Endothelial cell of umbilical vein (primary cell): ENCODE measurements around the gene DGKB. TPM values are rescaled to one million over a fixed set of nuclear protein-coding genes. Genes with fewer than 3 reads are reported as not detected.

Source experiments
- BruUV-seq: library from RNA; stranded (reverse); fragments of 400-500 nt; replicated peaks from 2 replicates; lab custom pipeline; 2021; lab: Mats Ljungman, UMichigan
- CTCF ChIA-PET: fragments of 300-600, 350-600 bp; sonication (Branson Sonifier 250); formaldehyde crosslinking; loops from one replicate; lab custom pipeline; 2021; ENCODE audit warnings: antibody characterized with exemption, inconsistent platforms; lab: Charles Lee
- POLR2A ChIA-PET: fragments of 300-600, 350-600 bp; sonication (Branson Sonifier 250); formaldehyde crosslinking; loops from one replicate; lab custom pipeline; 2021; ENCODE audit warnings: antibody characterized with exemption, inconsistent platforms; lab: Charles Lee
- DNase-seq: peaks from one replicate; pipeline ENCODE4 v3.0.0-alpha.2; 2011; ENCODE audit warnings: low read depth, low spot score
- FAIRE-seq: peaks from 2 replicates; lab custom pipeline; 2011; peaks lifted over from hg19 to GRCh38; lab: Jason Lieb, UNC
- H2AFZ ChIP-seq: 2 replicates; pipeline ENCODE4 v1.6.0; 2012; ENCODE audit warnings: low read depth, low read length, control low read depth, inconsistent platforms
- H3K27ac ChIP-seq: 2 replicates; pipeline ENCODE4 v1.5.1; 2011; ENCODE audit warnings: low read depth, mild to moderate bottlenecking, control low read depth, low read length, moderate library complexity; ENCODE audit not compliant: insufficient read depth
- H3K27me3 ChIP-seq, 2 experiments: 2 replicates each; pipeline versions ENCODE4 v1.6.0 to v1.6.1; 2011; ENCODE audit warnings: low read length in 2 of 2, mixed read lengths in 1 of 2; ENCODE audit not compliant: control insufficient read depth in 2 of 2, insufficient read depth in 2 of 2
- H3K36me3 ChIP-seq, 2 experiments: 2 replicates in 1 of 2; 3 replicates in 1 of 2; pipeline ENCODE4 v1.5.1; 2011; ENCODE audit warnings: low read length in 2 of 2, mild to moderate bottlenecking in 1 of 2, moderate library complexity in 1 of 2; ENCODE audit not compliant: control insufficient read depth in 2 of 2, insufficient read depth in 2 of 2; ENCODE audit errors: extremely low read depth in 1 of 2
- H3K4me1 ChIP-seq: 3 replicates; pipeline ENCODE4 v1.5.1; 2011; ENCODE audit warnings: mild to moderate bottlenecking, low read length; ENCODE audit not compliant: control insufficient read depth, insufficient read depth; ENCODE audit errors: extremely low read depth
- H3K4me2 ChIP-seq: 2 replicates; pipeline ENCODE4 v1.6.1; 2011; ENCODE audit warnings: low read length, control low read depth, mixed read lengths; ENCODE audit not compliant: insufficient read depth
- H3K4me3 ChIP-seq, 3 experiments: fragments of 200-600 bp in 1 of 3; sonication (generic), shearing (Covaris generic) in 1 of 3; replicated peaks in 1 of 3; 2 replicates each; pipeline ENCODE4 v1.5.1; 2011 to 2016; ENCODE audit warnings: control low read depth in 3 of 3, low read length in 3 of 3, mild to moderate bottlenecking in 2 of 3, inconsistent platforms in 1 of 3, low read depth in 1 of 3, moderate library complexity in 1 of 3; ENCODE audit not compliant: insufficient read depth in 1 of 3
- H3K79me2 ChIP-seq: 2 replicates; pipeline ENCODE4 v1.6.0; 2012; ENCODE audit warnings: low read length, inconsistent platforms; ENCODE audit not compliant: control insufficient read depth, insufficient read depth
- H3K9ac ChIP-seq: replicated peaks from 2 replicates; pipeline ENCODE3; 2011; ENCODE audit warnings: low read length, control low read depth; ENCODE audit not compliant: insufficient read depth; ENCODE audit errors: extremely low read depth
- H3K9me1 ChIP-seq: replicated peaks from 3 replicates; pipeline ENCODE4 v1.6.0; 2011; ENCODE audit warnings: mild to moderate bottlenecking, low read length; ENCODE audit not compliant: control insufficient read depth, insufficient read depth; ENCODE audit errors: extremely low read depth
- H3K9me3 ChIP-seq: replicated peaks from 2 replicates; pipeline ENCODE4 v1.5.1; 2012; ENCODE audit warnings: low read length, inconsistent platforms; ENCODE audit not compliant: control insufficient read depth, insufficient read depth
- H4K20me1 ChIP-seq: replicated peaks from 2 replicates; pipeline ENCODE3; 2011; ENCODE audit warnings: mild to moderate bottlenecking, low read length; ENCODE audit not compliant: control insufficient read depth, insufficient read depth; ENCODE audit errors: extremely low read depth
- FOS ChIP-seq: IDR thresholded peaks from 2 replicates; pipeline ENCODE4 v1.6.1; 2011; ENCODE audit warnings: mild to moderate bottlenecking, low read length, moderate library complexity, borderline replicate concordance; ENCODE audit not compliant: insufficient read depth
- GATA2 ChIP-seq: IDR thresholded peaks from 2 replicates; pipeline ENCODE4 v1.7.0; 2011; ENCODE audit warnings: low read depth, mild to moderate bottlenecking, moderate library complexity, mixed read lengths, low read length; ENCODE audit not compliant: insufficient read length, insufficient read depth
- MYC ChIP-seq: IDR thresholded peaks from one replicate; pipeline ENCODE4 v1.6.1; 2011; ENCODE audit warnings: mild to moderate bottlenecking, low read depth, low read length
- POLR2AphosphoS5 ChIP-seq: IDR thresholded peaks from 2 replicates; pipeline ENCODE4 v1.6.1; 2012; ENCODE audit warnings: low read depth, mild to moderate bottlenecking, control low read depth, low read length, moderate library complexity; ENCODE audit not compliant: insufficient read depth
- dilution Hi-C: fragments of 300-500 bp; cut with MboI; formaldehyde crosslinking; loops from one replicate; pipeline ENCODE4 v1.15.0; 2019; ENCODE audit warnings: low sequenced_read_pairs; ENCODE audit not compliant: extremely low pct_ligation_motif_present
- intact Hi-C: fragments of 100-400 bp; cut with micrococcal nuclease; formaldehyde crosslinking; loops from one replicate; pipeline ENCODE4 v1.10.0; 2022
- polyA plus RNA-seq, 4 experiments: library from polyadenylated mRNA; depleted of rRNA in 3 of 4; stranded (reverse) in 3 of 4; unstranded in 1 of 4; fragments of >200 nt; gene quantifications; 2 replicates each; pipeline versions ENCODE4 v1.2.1 to v1.2.3, GENCODE V29; 2011 to 2012; ENCODE audit warnings: missing spikeins in 1 of 4
- total RNA-seq: library from RNA; stranded (reverse); gene quantifications from 2 replicates; pipeline ENCODE4 v1.2.3, GENCODE V29; 2021

Gene DGKB
- total and polyA plus RNA-seq, 2 donors (not counting 3 experiments of a cell fraction or from before 2014, with no cell fraction given): not detected

DNA sequence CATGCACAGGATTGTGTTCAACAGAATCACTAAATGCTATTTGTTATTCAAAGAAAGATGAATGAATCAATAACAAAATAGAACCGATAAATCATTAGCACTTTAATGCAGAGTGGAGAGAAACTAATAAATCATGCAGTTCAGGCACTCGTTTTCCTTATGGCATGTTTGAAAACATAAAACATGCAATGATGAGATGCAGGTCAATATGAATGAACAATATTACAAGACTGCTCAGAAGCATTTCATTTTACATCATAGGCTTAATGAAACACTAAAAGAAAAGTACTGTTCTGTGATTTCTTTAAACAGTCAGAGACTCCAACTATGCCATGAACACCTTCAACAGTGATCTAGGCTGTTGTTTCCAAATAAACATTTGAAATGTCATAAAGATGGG lies 755.0 kb downstream of the DGKB start:
- Histone ChIP-seq H4K20me1 (no peaks in the 10 kb centered on the region), H3K9ac (no peak overlapping the region), H3K9me3 (no peaks in the 10 kb centered on the region), H2AFZ (no peak overlapping the region), H3K4me3 (no peak overlapping the region), H3K4me2 (no peak overlapping the region), H3K27me3 (no peaks in the 10 kb centered on the region), H3K4me1 (no peaks in the 10 kb centered on the region), H3K36me3 (no peaks in the 10 kb centered on the region), H3K79me2 (no peaks in the 10 kb centered on the region), H3K9me1 (no peaks in the 10 kb centered on the region), H3K27ac (no peak overlapping the region)
- DNase-seq: no peak
- dilution Hi-C loops: no loop called here
- CTCF ChIA-PET: no interaction called here
- intact Hi-C loops: no loop called here
- no TSS peak for BruUV-seq
- POLR2A ChIA-PET: no interaction called here
- TF ChIP-seq FOS: no peak
- FAIRE-seq: no peak

DNA sequence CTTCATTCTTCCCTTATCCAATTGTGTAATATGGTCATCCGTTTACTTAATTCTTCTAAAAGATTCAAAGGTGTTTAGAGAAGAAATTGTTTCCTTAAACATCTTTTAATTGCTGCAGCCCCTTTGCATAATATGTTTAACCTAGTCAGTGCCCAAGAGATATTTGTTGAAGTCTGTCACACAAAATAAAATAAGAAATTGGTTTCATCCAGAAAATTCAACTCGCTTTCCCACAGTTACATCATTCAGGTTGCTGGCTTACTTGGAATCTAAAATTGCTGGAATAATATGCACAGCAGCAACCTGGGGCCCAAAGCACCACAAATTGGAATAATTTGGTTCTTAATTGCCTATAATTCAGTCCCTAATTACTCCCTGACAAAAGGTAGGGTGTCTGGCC lies 758.0 kb downstream of the DGKB start:
- dilution Hi-C loops (no loop called here), intact Hi-C loops (no loop called here)
- Histone ChIP-seq H3K9me3 (no peaks in the 10 kb centered on the region), H2AFZ (no peak overlapping the region), H4K20me1 (no peaks in the 10 kb centered on the region), H3K4me2 (no peak overlapping the region), H3K4me3 (no peak overlapping the region), H3K4me1 (no peaks in the 10 kb centered on the region), H3K27ac (no peak overlapping the region), H3K9ac (no peak overlapping the region), H3K36me3 (no peaks in the 10 kb centered on the region), H3K9me1 (no peaks in the 10 kb centered on the region), H3K27me3 (no peaks in the 10 kb centered on the region), H3K79me2 (no peaks in the 10 kb centered on the region)
- BruUV-seq: no TSS peak
- DNase-seq: no peak
- ChIA-PET CTCF (interaction anchor here (1.1 kb wide), 1 partner anchor 14 kb away, joined by 3 read pairs; no protein-coding TSS in a partner anchor), POLR2A (no interaction called here)
- TF ChIP-seq MYC: no peak
- no peak for TF ChIP-seq POLR2AphosphoS5
- TF ChIP-seq FOS: no peak
- TF ChIP-seq GATA2: no peak
- no peak for FAIRE-seq
